C4-2B (cell line): Measurements from ENCODE around the gene STOML2.

Experiments used
- CTCF ChIP-seq: fragments of 450-650 bp; conservative IDR thresholded peaks from 2 replicates; pipeline ENCODE4 v1.5.1; 2017; ENCODE audit warnings: mild to moderate bottlenecking
- ZFX ChIP-seq: fragments of 450-650 bp; IDR thresholded peaks from 2 replicates; pipeline ENCODE4 v1.6.1; 2017

DNA sequence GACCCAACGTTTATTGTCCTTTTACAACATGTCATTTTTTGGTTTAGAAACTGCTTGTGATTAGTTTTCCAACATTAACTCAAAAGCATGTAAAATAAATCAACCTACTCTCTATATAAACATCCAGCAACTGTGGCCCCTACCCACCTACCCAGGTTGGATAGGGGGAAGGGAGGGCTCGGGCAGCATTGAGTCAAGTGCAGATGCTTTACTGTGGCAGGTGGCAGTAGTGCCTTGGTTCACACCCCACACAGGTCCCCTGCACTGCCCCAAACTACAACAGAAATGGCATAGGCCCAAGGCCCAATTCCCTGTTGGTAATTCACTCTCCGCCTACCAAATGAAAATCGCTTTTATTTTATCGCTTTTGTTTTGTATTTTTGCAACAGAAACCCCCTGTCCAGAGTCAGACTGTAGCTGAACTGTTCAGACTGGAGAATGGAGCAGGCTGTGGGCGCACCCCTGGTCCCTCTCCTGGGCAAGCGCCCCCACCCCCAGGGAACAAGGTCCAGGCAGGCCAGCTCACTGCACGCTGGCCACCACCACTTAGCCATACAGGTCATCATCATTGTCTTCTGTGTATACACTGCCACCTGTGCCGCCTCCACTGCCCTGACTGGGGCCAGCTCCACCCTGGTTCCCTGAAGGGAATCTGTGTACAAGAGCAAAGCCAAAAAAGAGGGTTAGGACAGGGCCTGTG, 46.2 kb downstream of the STOML2 start:
- TF ChIP-seq CTCF = no peak
- no peak for TF ChIP-seq ZFX
